AG04450 (cell line): Measurements from ENCODE around the gene MGRN1. TPM values are rescaled to one million over a fixed set of nuclear protein-coding genes. Genes with fewer than 3 reads are reported as not detected.

ENCODE experiments used
- CTCF ChIA-PET: fragments of 300-600, 350-600 bp; formaldehyde crosslinking; extraction: SDS; loops from one replicate; lab custom pipeline; 2022; ENCODE audit warnings: antibody characterized with exemption, inconsistent platforms; lab: Charles Lee
- POLR2A ChIA-PET: fragments of 350-600 bp; formaldehyde crosslinking; extraction: SDS; loops from one replicate; lab custom pipeline; 2021; ENCODE audit warnings: antibody characterized with exemption, inconsistent platforms; lab: Yijun Ruan, JAX
- DNase-seq: peaks from one replicate; pipeline ENCODE4 v3.0.0-alpha.2; 2011; ENCODE audit warnings: low read depth, low spot score
- H3K27ac ChIP-seq: one replicate; pipeline ENCODE4 v1.5.1; 2012; ENCODE audit warnings: low read depth, low read length, control low read depth
- H3K27me3 ChIP-seq: one replicate; pipeline ENCODE4 v1.6.0; 2012; ENCODE audit warnings: low read length; ENCODE audit not compliant: control insufficient read depth, insufficient read depth
- H3K4me3 ChIP-seq: 2 replicates; pipeline ENCODE4 v1.5.1; 2011; ENCODE audit warnings: mild to moderate bottlenecking, low read depth, low read length, control low read depth
- H3K9me3 ChIP-seq: 2 replicates; pipeline ENCODE4 v1.5.1; 2012; ENCODE audit warnings: low read length; ENCODE audit not compliant: control insufficient read depth, insufficient read depth
- CTCF ChIP-seq: IDR thresholded peaks from 2 replicates; pipeline ENCODE4 v1.5.1; 2011; ENCODE audit warnings: low read depth, low read length, control low read depth, inconsistent platforms
- polyA plus RNA-seq: library from polyadenylated mRNA; depleted of rRNA; stranded (reverse); fragments of >200 nt; gene quantifications from 2 replicates; pipeline ENCODE4 v1.2.3, GENCODE V29; 2011

MGRN1 gene
- polyA plus RNA-seq, 1 experiment: 3.4 TPM

GRCh38 chr16:4597174-4597573, 27.5 kb upstream of the MGRN1 start:
- no peak overlapping the region for H3K4me3 ChIP-seq
- ChIA-PET CTCF (interaction anchor here (1.1 kb wide), 1 partner anchor 11 kb away, joined by 6 read pairs; no protein-coding TSS in a partner anchor), POLR2A (no interaction called here)
- DNase-seq: no peak
- H3K27ac ChIP-seq: no peak overlapping the region
- H3K27me3 ChIP-seq: peaks cover 44% of the 10 kb centered on the region
- TF ChIP-seq CTCF: no peak
- no peaks in the 10 kb centered on the region; the same call in 1 of the 2 replicates for H3K9me3 ChIP-seq

GRCh38 chr16:4599037-4599436, 25.6 kb upstream of the MGRN1 start:
- DNase-seq: no peak
- POLR2A ChIA-PET: interaction anchor here (0.7 kb wide), 1 partner anchor 32 kb away, joined by 3 read pairs; no protein-coding TSS in a partner anchor
- no peak for TF ChIP-seq CTCF
- Histone ChIP-seq H3K4me3 (no peak overlapping the region), H3K27me3 (peaks cover 45% of the 10 kb centered on the region), H3K9me3 (no peaks in the 10 kb centered on the region; the same call in 1 of the 2 replicates), H3K27ac (no peak overlapping the region)
- CTCF ChIA-PET: interaction anchor here (0.7 to 2.0 kb wide), 4 partner anchors 13 to 84 kb away, joined by 3 to 7 read pairs (median 4); partner anchors contain the start of gene CDIP1

- no peak for TF ChIP-seq CTCF
- H3K27me3 ChIP-seq: peaks cover 41% of the 10 kb centered on the region
- POLR2A ChIA-PET: no interaction called here
- no peak overlapping the region for H3K27ac ChIP-seq
- CTCF ChIA-PET: interaction anchor here (0.7 to 2.0 kb wide), 2 partner anchors 14 to 85 kb away, joined by 3 to 7 read pairs; no protein-coding TSS in a partner anchor
- DNase-seq: no peak
- H3K4me3 ChIP-seq: no peak overlapping the region
- no peaks in the 10 kb centered on the region; the same call in 1 of the 2 replicates for H3K9me3 ChIP-seq
Observed at GRCh38 chr16:4599545-4599944, 25.1 kb upstream of the MGRN1 start.

- POLR2A ChIA-PET: interaction anchor here (0.7 kb wide), 1 partner anchor 12 kb away, joined by 4 read pairs; no protein-coding TSS in a partner anchor
Observed at GRCh38 chr16:4601036-4601863, 23.4 kb upstream of the MGRN1 start.

More at GRCh38 chr16:4601036-4601863, 23.4 kb upstream of the MGRN1 start:
- no peak for DNase-seq
- Histone ChIP-seq H3K27me3 (peaks cover 38% of the 10 kb centered on the region), H3K4me3 (no peak overlapping the region), H3K27ac (no peak overlapping the region), H3K9me3 (no peaks in the 10 kb centered on the region; the same call in 1 of the 2 replicates)
- CTCF ChIA-PET: no interaction called here
- no peak for TF ChIP-seq CTCF
